Colon (tissue), 2 donors: Measurements from ENCODE around the gene UBE2D2.

Experiments used
- FAIRE-seq: peaks from 2 replicates; lab custom pipeline; 2012; peaks lifted over from hg19 to GRCh38; lab: Jason Lieb, UNC
- donor health status: control.
- donor health status: control.

The UBE2D2 gene

DNA sequence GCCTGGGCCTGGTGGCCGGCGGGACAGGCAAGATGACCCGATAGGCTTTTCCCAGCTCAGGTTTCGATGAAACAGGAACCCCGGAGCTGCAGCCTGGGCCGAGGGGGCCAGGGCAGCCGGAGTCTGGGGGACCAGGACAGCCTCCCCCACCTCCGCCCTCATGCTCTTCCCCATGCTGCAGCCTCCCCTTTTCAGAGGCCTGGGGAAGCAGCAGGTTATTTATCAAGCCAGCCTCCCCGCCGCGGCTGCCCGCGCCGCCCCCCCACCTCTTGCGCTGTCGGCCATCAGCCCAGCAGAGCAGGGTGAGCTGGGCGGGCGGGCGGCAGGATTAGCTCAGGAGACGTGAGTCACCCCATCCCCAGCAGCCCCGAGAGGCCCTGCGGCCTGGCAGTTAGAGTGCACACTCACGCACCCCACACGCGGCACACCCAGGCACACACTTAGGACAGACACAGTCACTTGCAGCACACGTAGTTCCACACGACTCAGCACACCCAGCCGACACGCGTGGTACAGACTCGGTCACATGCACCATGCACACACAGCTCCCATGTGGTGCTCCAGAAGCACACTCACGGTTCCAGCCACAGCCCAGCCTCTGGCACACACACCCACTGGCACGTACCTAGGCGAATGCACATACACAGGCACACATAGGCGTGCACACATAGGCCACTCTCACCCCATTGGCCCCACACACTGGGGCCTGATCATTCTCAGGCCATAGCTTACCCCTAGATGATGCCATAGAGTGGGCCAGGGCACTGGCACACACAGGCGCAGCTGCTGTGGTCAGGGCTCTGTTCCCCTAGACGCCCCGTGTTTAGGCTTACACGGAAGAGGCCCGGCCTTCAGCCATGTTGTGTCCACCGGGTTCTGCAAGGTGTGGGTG, 100.0 kb downstream of the UBE2D2 start:
- no peak for FAIRE-seq

- FAIRE-seq = no peak
Observed at GRCh38 chr5:139662617-139663016, 101.5 kb downstream of the UBE2D2 start.

GRCh38 chr5:139663207-139664085, 102.3 kb downstream of the UBE2D2 start:
- FAIRE-seq = no peak

- FAIRE-seq = no peak
Observed at GRCh38 chr5:139664086-139664693, 103.1 kb downstream of the UBE2D2 start.

DNA sequence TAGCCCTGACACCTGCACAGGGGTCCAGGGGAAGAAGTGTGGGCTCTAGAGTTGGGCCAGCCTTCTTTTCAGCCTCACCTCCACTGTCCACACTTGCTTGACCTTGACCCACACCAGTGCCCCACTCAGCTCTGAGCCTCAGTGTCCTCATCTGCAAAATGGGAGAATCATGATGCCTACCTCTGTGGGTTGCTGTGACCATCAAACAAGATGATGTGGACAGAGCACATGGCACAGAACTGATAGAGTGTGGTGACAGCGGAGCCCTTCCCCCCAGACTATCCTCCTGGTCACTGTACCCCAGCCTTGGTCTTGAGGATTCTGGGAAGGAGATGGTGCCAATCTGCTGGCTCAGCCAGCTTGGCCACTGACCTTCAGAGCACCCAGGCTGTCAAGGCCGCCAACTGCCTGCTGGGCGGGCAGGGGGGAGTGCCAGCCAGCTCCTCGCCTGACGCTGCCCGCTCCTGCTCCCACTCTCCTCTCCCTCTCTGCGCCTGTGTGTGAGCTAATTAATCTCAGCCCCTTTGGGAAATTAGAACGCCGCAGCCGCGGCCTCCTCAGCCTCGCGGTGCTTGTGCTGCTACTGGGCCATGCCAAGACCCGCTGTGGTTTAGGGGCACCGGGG, 103.7 kb downstream of the UBE2D2 start:
- no peak for FAIRE-seq

- FAIRE-seq = no peak
Observed at GRCh38 chr5:139665626-139666025, 104.5 kb downstream of the UBE2D2 start.

- no peak for FAIRE-seq
Observed at GRCh38 chr5:139666551-139666950, 105.4 kb downstream of the UBE2D2 start.

GRCh38 chr5:139667001-139667729, 106.0 kb downstream of the UBE2D2 start:
- no peak for FAIRE-seq

- no peak for FAIRE-seq
Observed at GRCh38 chr5:139667730-139668063, 106.6 kb downstream of the UBE2D2 start.

- FAIRE-seq = no peak
Observed at GRCh38 chr5:139668064-139668880, 107.1 kb downstream of the UBE2D2 start.

DNA sequence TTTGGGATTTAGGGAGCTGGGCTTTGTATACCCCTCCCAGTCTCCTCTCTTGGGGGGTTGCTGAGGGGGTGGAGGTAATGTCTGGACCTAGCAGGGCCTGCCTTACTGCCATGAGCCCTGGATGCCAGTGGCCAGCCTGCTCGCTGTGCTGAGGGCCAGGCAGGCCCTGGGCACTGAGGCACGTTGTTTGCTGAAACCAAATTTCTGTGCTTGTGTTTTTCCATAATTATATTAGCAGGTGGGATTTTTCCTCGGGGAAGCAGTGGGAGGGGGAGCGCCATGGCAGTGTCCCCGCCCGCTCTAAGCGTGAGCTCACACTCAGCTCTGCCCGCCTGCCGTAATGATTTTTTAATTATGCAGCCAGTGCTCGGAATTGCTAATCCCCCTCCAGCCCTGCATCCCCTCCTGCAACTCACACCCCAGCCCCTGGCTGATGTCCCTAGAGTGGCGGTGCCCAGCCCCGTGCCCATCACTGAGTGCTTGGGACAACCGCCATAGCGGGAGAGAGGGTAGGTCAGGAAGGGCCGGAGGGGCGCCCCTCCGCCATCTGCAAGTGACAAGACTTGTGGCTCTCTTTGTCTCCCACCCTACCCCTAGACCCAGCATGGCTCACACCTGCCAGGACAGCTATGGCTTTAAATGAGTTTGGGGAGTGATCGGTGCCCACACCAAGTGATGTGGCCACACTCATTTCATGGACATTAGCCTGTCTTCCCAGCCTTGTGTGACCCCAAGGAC, 108.0 kb downstream of the UBE2D2 start:
- no peak for FAIRE-seq

DNA sequence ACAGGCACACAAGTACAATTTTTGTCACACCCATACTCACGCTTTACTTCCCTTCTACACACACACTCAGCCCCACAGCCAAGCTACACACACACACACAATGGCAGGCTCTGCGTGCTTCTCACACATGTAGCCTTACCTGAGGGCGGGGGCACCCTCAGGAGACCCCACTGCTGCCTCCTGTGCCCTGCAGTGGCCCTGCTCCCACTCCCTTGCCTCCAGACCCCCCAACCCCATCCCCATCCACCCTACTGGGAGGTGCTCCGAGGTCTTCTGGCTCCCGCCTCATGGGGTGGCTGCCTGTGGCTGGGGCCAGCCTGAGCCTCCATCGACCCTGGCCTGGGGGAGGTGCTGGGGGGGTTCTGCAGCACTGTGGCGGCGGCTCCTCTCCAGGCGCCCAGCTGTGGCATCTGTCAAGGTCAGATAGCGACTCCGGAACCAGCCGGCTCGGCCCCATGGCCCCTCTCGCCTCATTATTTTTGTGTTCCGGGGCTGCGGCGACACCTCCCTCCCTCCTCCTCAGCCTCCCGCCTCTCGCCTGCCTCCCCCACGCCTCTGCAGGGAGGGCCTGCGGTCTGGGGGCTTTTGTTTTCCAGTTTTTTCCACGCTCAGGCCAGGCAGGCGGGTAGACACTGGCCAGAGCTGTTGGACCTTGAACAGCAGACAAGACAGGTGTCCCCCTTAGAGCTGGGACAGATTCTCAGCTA, 108.7 kb downstream of the UBE2D2 start:
- FAIRE-seq = no peak

- no peak for FAIRE-seq
Observed at GRCh38 chr5:139670369-139671095, 109.4 kb downstream of the UBE2D2 start.

DNA sequence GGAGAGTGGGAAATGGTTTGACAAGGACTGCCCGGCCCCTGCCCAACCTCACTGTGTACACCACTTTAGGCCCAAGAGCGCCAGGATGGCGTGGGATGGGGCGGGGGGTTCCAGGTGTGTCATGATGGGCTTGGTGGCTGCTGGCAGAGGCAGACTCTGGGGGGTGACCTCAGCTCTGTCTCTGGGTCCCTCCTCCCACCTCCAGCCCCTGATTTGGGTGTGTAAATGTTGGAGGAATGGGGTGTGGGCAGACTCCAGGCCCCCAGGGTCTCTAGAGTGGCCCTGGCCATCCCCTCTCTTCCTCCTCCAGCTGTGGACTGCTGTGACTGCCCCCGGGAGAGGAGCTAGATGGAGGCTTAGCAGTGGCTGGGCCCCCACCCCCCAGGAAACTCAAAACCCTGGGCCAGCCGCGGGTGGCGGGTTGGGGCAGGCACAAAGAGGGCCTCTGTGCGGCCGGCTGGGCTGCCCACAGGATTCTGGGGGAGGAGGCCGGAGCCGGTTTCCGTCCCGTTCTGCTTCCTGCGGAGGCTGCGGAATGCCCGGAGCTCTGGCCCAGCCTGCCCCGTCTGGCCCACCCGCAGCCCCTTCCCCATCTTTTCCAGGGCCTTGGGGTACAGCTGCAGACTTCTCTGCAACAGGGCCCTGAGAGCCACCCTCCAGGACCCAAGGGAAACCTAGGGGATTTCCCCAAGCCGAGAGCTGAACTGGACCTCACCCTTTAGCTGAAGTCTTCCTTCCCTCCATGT, 110.1 kb downstream of the UBE2D2 start:
- no peak for FAIRE-seq

DNA sequence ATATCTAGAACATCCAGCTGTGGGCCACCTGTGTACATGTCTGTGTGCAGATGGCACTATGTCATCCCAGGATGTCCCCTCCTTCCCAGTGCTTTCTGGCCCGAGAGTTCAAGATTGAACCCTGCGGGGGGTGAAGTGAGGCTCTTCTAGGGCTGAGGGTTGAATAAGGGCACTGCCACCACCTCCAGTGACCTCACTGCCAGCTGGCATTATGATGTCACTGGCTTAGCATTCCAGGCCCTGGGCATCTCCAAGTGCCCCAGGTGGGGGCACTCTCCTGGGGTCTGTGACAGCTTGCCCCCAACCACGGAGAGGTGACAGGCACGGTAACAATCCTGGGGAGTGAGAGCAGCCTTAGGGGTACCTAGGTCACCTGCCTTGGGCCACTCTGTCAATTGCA, 114.1 kb downstream of the UBE2D2 start:
- no peak for FAIRE-seq

- no peak for FAIRE-seq
Observed at GRCh38 chr5:139675825-139676224, 114.7 kb downstream of the UBE2D2 start.

DNA sequence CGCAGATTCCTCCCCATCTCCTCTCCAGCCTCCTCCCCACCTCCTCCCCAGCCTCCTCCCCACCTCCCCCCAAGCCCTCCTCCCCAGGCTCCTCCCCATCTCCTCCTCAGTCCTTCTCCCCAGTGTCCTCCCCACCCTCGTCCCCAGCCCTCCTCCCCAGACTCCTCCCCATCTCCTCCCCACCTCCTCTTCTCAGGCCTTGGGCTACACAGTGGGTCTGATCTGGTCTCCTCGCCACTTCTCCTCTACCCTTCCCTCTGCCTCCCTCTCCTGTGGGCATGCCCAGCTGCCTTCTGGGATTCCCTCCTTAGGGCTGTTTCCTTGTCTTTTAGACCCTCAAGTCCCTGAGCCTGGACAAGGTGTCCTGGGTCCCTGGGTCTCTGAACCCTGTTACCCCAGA, 115.3 kb downstream of the UBE2D2 start:
- FAIRE-seq = no peak
